Activated CD4-positive, alpha-beta T cell treated with anti-CD3 and anti-CD28 coated beads, Interleukin-2, amount 50 U/mL, for 24 hours (primary cell): Measurements from ENCODE around the gene NADK2.
A peak's percentile ranks its signal among the peaks of the same experiment; 100 is the strongest.
"Not testable (repeated sequence)": the region's sequence is repeated elsewhere in the genome, so short reads cannot be mapped to it uniquely, and the experiment has no call there.

Source experiments
- DNase-seq, 2 donors: peaks; one replicate each; pipeline ENCODE4 v3.0.0-alpha.2; 2020; ENCODE audit warnings: low read depth in 1 of 2, low spot score in 1 of 2

NADK2 gene, protein sequence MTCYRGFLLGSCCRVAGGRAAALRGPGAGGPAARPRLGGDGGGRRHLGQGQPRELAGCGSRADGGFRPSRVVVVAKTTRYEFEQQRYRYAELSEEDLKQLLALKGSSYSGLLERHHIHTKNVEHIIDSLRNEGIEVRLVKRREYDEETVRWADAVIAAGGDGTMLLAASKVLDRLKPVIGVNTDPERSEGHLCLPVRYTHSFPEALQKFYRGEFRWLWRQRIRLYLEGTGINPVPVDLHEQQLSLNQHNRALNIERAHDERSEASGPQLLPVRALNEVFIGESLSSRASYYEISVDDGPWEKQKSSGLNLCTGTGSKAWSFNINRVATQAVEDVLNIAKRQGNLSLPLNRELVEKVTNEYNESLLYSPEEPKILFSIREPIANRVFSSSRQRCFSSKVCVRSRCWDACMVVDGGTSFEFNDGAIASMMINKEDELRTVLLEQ

DNA sequence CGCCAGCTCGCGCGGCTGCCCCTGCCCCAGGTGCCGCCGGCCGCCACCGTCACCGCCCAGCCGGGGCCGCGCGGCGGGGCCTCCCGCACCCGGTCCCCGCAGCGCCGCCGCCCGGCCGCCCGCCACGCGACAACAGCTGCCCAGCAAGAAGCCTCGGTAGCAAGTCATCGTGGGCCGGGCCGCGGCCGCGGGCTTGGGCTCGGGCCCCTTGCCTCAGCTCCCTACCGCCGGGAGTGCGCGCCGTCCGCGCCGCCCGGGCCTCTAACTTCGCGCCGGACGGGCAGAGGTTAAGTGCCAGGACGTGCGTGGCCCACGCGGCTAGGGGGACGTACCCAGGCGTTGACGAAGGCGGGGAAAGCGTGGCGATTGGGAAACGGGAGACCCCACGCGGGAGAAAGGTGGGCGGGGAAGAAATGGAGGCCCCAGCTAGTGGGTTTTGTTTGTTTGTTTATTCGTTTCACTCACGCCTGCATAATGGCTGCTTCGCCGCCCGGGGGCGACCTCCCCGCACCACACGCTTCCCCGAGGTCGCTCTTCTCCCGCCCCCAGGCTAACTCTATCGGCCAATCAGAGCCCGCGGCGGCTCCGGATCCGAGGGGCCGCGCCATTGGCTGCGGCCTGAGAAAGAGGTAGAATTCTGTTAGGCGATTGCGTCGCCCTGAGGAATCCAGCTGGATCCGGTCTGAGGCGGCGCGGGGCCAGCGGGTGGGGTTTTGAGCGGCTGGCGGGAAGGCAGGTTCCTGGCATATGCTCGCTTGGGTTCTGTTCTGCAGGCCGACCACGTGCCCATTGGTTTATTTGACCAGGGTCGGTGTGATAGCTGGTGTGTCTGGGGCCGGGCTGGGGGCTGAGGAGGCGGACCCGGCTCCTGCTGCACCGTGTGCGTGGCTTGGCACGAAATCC lies at the start of gene NADK2:
TSS of gene NADK2 (minus strand) at position 295 of the 903 bp plus-strand sequence. CDS start at position 168, 127 bp downstream.
- peak; percentile 83 to 88 for DNase-seq

- no peak for DNase-seq
Measured at GRCh38 chr5:36285837-36286615, 44.3 kb upstream of the NADK2 start.

DNA sequence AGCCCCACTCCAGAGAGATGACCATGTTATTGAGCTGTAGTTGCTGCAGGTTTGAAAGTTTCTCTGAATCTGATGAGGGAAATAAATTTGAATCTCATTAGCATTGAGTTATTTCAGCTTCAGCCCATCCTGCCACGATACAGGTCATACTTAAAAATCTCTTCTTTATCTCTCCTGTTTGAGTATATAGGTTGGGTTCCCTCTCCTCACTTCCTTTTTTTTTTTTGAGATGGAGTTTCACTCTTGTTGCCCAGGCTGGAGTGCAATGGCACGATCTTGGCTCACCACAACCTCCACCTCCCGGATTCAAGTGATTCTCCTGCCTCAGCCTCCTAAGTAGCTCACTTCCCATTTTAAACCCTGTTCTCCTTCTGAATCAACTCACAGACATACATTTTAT lies 42.0 kb upstream of the NADK2 start:
- not testable (repeated sequence) for DNase-seq

- no peak for DNase-seq
Measured at GRCh38 chr5:36281626-36282025, 39.9 kb upstream of the NADK2 start.

- no peak for DNase-seq
Measured at GRCh38 chr5:36279054-36279698, 37.5 kb upstream of the NADK2 start.

DNA sequence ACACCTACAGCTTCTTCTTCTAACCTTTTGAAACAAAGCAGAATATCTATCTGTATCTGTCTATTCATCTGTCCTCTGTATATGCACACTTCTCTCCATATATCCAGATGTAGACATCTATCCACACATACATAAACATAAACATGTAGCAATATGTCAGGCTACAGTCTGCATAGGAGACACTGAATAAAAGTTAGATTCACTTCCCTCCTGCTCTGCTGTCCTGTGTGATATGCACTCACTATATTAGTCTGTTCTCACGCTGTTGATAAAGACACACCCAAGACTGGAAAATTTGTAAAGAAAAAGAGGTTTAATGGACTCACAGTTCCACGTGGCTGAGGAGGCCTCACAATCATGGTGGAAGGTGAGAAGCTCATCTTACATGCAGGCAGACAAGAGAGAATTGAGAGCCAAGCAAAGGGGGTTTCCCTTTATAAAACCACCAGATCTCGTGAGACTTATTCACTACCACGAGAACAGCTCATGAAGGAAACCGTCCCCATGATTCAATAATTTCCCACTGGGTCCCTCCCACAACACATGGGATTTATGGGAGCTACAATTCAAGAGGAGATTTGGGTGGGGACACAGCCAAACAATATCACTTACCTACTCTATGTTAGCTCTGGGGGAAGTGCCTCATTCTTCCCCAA lies 35.9 kb upstream of the NADK2 start:
- no peak for DNase-seq

DNA sequence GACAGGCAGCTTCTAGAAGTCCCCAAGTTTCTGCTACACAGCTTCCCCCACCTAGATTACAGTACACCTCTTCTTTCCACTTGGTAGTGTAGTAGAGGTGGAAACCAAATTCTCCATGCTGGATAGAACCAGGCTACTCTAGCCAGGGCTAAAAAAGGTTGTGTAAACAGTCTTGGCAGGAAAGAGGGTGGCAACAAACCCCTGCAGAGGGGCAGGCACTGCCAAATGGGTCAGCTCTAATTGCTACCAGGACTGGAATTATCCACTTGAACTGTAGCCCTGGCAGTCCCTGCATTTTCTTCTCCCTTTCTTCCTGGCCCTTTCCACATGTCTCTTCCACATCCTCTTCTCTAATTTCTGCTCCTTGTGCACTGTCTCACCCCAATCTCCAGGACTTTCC lies 35.1 kb upstream of the NADK2 start:
- no peak for DNase-seq

DNA sequence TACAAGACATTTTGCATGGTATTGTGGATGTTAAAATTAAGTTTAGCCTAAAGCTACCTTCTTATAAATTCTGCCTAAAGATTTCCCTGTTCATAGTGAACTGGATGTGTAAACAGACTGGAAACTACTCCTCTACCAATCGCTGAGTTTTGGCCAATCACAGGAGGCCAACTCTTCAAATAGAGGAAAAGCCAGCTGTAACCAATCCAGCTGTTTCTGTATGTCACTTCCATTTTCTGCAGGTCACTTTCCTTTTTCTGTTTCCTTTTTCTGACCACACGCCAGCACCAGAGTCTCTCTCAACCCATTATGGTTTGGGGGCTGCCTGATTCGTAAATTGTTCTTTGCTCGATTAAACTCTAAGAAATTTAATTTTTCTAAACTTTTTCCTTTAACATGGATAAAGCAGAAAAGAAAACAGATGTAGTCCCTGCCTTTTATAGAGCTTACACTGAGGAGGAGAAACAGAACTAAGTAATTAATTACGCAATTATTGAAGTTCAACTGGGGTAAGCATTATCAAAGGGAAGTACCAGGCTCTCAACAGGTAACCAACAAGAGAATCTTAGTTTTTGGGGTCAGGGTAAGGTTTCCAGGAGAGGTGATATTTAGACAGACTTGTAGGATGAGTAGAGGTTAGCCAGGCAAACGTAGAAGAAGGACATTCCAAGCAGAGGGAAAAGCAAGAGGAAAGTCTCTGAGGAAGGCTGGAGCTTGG lies 32.2 kb upstream of the NADK2 start:
- DNase-seq, result no peak

GRCh38 chr5:36272136-36272690 lies 30.5 kb upstream of the NADK2 start:
- no peak for DNase-seq

DNA sequence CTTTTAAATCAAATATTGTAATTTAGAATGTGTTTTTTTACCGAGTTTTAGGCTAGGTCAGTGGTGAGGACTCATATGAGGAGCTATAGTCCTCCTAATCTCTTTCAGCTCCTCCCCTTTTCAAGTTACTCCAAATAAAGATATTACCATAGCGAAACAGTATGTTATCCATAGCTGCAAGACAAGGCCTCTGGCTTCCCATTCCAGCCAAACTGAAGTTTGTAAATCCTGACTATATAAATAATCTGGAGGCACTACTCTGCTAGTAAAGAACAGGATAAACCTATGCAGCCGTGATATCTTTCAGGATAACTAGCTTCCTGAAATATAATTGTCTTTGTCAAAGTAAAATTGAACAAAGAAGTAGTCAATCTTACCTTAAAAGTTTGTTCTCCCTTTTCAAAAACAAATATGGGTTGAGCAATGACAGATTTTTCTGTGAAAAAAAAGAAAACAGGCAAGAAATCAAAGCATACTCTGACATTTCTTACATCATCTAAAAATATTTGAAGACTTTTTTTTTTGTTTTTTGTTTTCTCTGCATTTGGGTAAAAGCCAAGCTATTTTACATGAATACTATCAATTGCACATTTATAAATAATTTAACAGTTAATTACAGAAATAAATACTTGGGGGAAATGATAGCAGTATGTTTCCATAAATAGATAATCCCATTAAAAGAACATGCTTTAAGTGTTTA lies 29.3 kb upstream of the NADK2 start:
- no peak for DNase-seq

DNA sequence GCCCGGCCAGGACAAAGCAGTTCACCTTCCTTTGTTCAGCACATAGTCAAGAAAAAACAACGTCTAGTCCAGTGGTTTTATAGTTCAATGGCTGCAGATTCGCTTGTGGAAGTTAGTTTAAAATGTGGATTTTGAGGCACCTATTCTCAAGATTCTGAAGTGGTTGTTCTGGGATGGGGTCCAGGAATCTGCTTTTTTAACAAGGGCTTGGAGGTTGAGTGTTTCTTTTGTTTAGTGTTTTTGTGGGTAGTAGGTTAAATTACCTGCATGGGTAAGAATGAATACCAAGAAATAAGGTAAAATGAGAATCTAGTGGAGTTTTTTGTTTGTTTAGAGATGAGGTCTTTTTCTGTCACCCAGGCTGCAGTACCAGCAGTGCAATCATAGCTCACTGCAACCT lies 28.4 kb upstream of the NADK2 start:
- DNase-seq, result no peak

DNA sequence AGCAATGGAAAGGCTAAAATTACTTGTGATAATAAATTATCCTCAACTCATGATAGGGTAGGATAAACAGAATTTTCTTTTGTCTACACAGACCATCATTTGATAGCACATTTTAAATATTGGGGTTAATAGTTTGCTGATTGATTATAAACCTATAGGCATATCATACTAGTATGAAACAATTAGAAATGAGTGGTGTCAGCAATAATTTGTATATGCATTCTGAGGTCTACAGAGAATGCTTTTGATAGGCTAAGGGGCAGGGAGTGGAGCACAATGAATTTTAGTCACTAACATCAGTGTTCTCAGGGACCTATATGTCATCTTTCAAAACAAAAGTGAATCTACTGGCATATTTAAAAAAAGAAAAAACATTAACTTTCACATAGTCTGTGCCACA lies 27.8 kb upstream of the NADK2 start:
- DNase-seq, result no peak

DNA sequence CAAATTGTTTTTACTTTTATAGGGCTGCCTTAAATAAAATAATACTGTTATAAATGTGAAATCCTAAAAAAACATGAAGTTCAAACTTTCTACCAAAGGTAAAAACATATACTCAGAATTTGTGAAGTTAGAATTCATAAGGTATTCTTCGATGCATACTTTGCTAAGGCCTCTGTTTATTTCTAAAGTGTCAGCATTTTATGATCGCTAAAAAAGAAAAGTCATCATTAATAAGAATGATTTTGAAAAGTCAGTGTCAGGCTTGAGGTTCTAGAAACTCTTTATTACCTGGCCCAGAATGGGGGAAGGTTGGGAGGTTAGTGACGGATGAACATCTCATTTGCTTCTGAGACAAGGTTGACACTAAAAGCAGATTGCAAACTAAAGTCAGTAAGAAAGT lies 26.2 kb upstream of the NADK2 start:
- no peak for DNase-seq

GRCh38 chr5:36264202-36264760 lies 22.6 kb upstream of the NADK2 start:
- no peak for DNase-seq

GRCh38 chr5:36261186-36261585 lies 19.5 kb upstream of the NADK2 start:
- no peak for DNase-seq

GRCh38 chr5:36253575-36253974 lies 11.8 kb upstream of the NADK2 start:
- DNase-seq, result no peak

- no peak for DNase-seq
Measured at GRCh38 chr5:36252722-36253365, 11.1 kb upstream of the NADK2 start.

- no peak for DNase-seq
Measured at GRCh38 chr5:36251218-36251617, 9.5 kb upstream of the NADK2 start.
